Keratinocyte (primary cell): Measurements from ENCODE around the gene TMTC2. TPM values are rescaled to one million over a fixed set of nuclear protein-coding genes. Genes with fewer than 3 reads are reported as not detected.

Source experiments
- DNase-seq: peaks from one replicate; pipeline ENCODE4 v3.0.0-alpha.2; 2011; ENCODE audit warnings: low read depth, missing footprints, low spot score
- FAIRE-seq: peaks from 2 replicates; lab custom pipeline; 2011; peaks lifted over from hg19 to GRCh38; lab: Jason Lieb, UNC
- H2AFZ ChIP-seq: 2 replicates; pipeline ENCODE4 v1.6.0; 2012; ENCODE audit warnings: low read length, control low read depth, inconsistent platforms; ENCODE audit not compliant: control insufficient read depth
- H3K27ac ChIP-seq: 2 replicates; pipeline ENCODE4 v1.5.1; 2011; ENCODE audit warnings: low read length; ENCODE audit not compliant: control insufficient read depth, insufficient read depth
- H3K27me3 ChIP-seq: 3 replicates; pipeline ENCODE4 v1.6.0; 2011; ENCODE audit warnings: low read length; ENCODE audit not compliant: control insufficient read depth, insufficient read depth; ENCODE audit errors: extremely low read depth
- H3K36me3 ChIP-seq, 2 experiments: 2 replicates in 1 of 2; 3 replicates in 1 of 2; pipeline ENCODE4 v1.5.1; 2011; ENCODE audit warnings: low read length in 2 of 2, mild to moderate bottlenecking in 1 of 2; ENCODE audit not compliant: control insufficient read depth in 2 of 2, insufficient read depth in 2 of 2; ENCODE audit errors: extremely low read depth in 1 of 2
- H3K4me1 ChIP-seq: 3 replicates; pipeline ENCODE4 v1.5.1; 2011; ENCODE audit warnings: low read length; ENCODE audit not compliant: control insufficient read depth, insufficient read depth; ENCODE audit errors: extremely low read depth
- H3K4me2 ChIP-seq: 3 replicates; pipeline ENCODE4 v1.6.0; 2011; ENCODE audit warnings: low read depth, low read length; ENCODE audit not compliant: control insufficient read depth, insufficient read depth; ENCODE audit errors: extremely low read depth
- H3K4me3 ChIP-seq, 3 experiments: fragments of 200-600 bp in 1 of 3; sonication (generic) in 1 of 3; 2 replicates in 2 of 3; 3 replicates in 1 of 3; pipeline ENCODE4 v1.5.1; 2011 to 2016; ENCODE audit warnings: low read length in 3 of 3, mild to moderate bottlenecking in 3 of 3, control low read depth in 2 of 3, inconsistent platforms in 1 of 3, low read depth in 1 of 3, mixed read lengths in 1 of 3, mixed run types in 1 of 3, moderate library complexity in 1 of 3; ENCODE audit not compliant: control insufficient read depth in 2 of 3, insufficient read depth in 2 of 3; ENCODE audit errors: extremely low read depth in 1 of 3
- H3K79me2 ChIP-seq: 2 replicates; pipeline ENCODE4 v1.6.0; 2012; ENCODE audit warnings: low read length; ENCODE audit not compliant: control insufficient read depth, insufficient read depth
- H3K9ac ChIP-seq: 3 replicates; pipeline ENCODE4 v1.6.0; 2011; ENCODE audit warnings: low read length; ENCODE audit not compliant: control insufficient read depth, insufficient read depth; ENCODE audit errors: extremely low read depth
- H3K9me1 ChIP-seq: 3 replicates; pipeline ENCODE4 v1.6.0; 2011; ENCODE audit warnings: low read length; ENCODE audit not compliant: control insufficient read depth, insufficient read depth; ENCODE audit errors: extremely low read depth
- H3K9me3 ChIP-seq: 2 replicates; pipeline ENCODE4 v1.5.1; 2012; ENCODE audit warnings: low read depth, low read length; ENCODE audit not compliant: control insufficient read depth
- H4K20me1 ChIP-seq: 3 replicates; pipeline ENCODE4 v1.6.0; 2011; ENCODE audit warnings: low read length; ENCODE audit not compliant: control insufficient read depth, insufficient read depth; ENCODE audit errors: extremely low read depth
- EZH2 ChIP-seq: IDR thresholded peaks from one replicate; pipeline ENCODE4 v1.6.1; 2012; ENCODE audit warnings: inconsistent platforms, mild to moderate bottlenecking, low read length, moderate library complexity
- dilution Hi-C: fragments of 300-500 bp; cut with MboI; formaldehyde crosslinking; loops from one replicate; pipeline ENCODE4 v1.7.0; 2020; ENCODE audit warnings: low sequenced_read_pairs; ENCODE audit not compliant: extremely low pct_ligation_motif_present
- polyA plus RNA-seq, 5 experiments: library from polyadenylated mRNA; depleted of rRNA in 3 of 5; stranded (reverse) in 3 of 5; stranded (forward) in 1 of 5; unstranded in 1 of 5; fragments of >200 nt; gene quantifications; 1 replicate in 1 of 5; 2 replicates in 3 of 5; 3 replicates in 1 of 5; pipeline versions ENCODE4 v1.2.1 to v1.2.3, GENCODE V29; 2011 to 2012; ENCODE audit warnings: missing spikeins in 2 of 5, low read depth in 1 of 5, low replicate concordance in 1 of 5
- TF ChIP-seq, protein P1 (sequence below), 3 experiments: IDR thresholded peaks in 1 of 3; conservative IDR thresholded peaks in 1 of 3; optimal IDR thresholded peaks in 1 of 3; 2 replicates in 2 of 3; 3 replicates in 1 of 3; pipeline versions ENCODE3 to v1.5.1; 2011; ENCODE audit warnings: low read length in 3 of 3, mild to moderate bottlenecking in 3 of 3, moderate library complexity in 2 of 3, control low read depth in 1 of 3, inconsistent platforms in 1 of 3; ENCODE audit not compliant: insufficient read depth in 2 of 3; ENCODE audit errors: extremely low read depth in 1 of 3

Gene TMTC2
- polyA plus RNA-seq, 1 donor (not counting 4 experiments of a cell fraction or from before 2014, with no cell fraction given) = 3.8 TPM

DNA sequence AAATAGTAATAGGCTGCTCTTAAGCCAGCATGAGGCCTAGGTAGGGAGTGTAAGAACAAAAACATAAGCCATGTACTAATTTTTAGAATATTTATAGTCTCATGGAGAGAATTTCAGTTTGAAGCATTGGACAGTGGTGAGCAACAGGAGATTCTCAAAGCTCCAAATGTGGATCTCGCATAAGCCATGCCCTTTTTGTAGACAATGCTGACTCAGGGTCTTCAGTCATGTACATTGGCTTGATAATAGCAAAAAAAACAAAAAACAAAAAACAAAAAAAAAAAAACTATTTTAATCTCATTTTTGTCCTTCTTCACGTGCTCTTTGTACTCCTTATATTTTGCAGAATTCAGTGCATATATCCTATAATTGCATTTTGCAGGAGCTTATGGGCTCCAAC lies 402.9 kb downstream of the TMTC2 start:
- no peaks in the 10 kb centered on the region for H3K79me2 ChIP-seq
- H3K4me3 ChIP-seq = no peak overlapping the region
- DNase-seq = no peak
- H3K4me2 ChIP-seq = no peak overlapping the region
- H3K27me3 ChIP-seq = no peaks in the 10 kb centered on the region
- H3K9me3 ChIP-seq = no peaks in the 10 kb centered on the region
- dilution Hi-C loops = no loop called here
- no peak overlapping the region for H3K9ac ChIP-seq
- H3K36me3 ChIP-seq = no peaks in the 10 kb centered on the region
- no peaks in the 10 kb centered on the region for H3K9me1 ChIP-seq
- no peak for TF ChIP-seq EZH2
- TF ChIP-seq, protein P1, sequence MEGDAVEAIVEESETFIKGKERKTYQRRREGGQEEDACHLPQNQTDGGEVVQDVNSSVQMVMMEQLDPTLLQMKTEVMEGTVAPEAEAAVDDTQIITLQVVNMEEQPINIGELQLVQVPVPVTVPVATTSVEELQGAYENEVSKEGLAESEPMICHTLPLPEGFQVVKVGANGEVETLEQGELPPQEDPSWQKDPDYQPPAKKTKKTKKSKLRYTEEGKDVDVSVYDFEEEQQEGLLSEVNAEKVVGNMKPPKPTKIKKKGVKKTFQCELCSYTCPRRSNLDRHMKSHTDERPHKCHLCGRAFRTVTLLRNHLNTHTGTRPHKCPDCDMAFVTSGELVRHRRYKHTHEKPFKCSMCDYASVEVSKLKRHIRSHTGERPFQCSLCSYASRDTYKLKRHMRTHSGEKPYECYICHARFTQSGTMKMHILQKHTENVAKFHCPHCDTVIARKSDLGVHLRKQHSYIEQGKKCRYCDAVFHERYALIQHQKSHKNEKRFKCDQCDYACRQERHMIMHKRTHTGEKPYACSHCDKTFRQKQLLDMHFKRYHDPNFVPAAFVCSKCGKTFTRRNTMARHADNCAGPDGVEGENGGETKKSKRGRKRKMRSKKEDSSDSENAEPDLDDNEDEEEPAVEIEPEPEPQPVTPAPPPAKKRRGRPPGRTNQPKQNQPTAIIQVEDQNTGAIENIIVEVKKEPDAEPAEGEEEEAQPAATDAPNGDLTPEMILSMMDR (optimal IDR thresholded peaks at IDR 0.05 in 1 of 3, IDR thresholded peaks at IDR 0.05 in 1 of 3, conservative IDR thresholded peaks at IDR 0.05 in 1 of 3; ENCODE audit: extremely low read depth in 1 of 3, insufficient read depth in 2 of 3, low read length in 3 of 3) = no peak
- no peaks in the 10 kb centered on the region for H4K20me1 ChIP-seq
- FAIRE-seq = no peak
- H3K4me1 ChIP-seq = no peaks in the 10 kb centered on the region
- no peak overlapping the region for H3K27ac ChIP-seq
- no peak overlapping the region for H2AFZ ChIP-seq

DNA sequence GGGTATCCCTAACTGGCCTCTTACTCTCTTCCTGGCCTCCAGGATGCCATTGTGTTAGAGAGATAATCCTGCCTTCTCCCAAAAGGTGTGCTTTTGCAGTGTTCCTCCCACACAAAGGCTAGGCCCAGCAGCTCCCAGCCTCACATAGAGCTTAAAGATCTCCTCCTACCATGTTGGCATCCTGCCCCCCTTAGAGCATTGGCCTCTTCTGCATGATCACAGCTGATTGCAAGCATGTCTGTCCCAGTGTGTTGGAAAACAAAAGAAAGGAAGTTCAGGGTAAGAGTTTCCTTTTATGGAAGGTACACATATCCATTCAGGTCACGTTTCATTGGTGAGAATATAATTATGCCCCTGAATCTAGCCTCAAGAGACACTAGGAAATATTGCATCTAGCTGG lies 405.4 kb downstream of the TMTC2 start:
- Histone ChIP-seq H3K27me3 (no peaks in the 10 kb centered on the region), H4K20me1 (no peaks in the 10 kb centered on the region), H3K27ac (no peak overlapping the region), H3K4me3 (no peak overlapping the region), H3K4me1 (no peaks in the 10 kb centered on the region), H3K79me2 (no peaks in the 10 kb centered on the region), H3K9me1 (no peaks in the 10 kb centered on the region), H2AFZ (no peak overlapping the region), H3K9ac (no peak overlapping the region), H3K36me3 (no peaks in the 10 kb centered on the region), H3K4me2 (no peak overlapping the region), H3K9me3 (no peaks in the 10 kb centered on the region)
- DNase-seq (no peak), FAIRE-seq (no peak)
- TF ChIP-seq EZH2 = no peak
- TF ChIP-seq, protein P1 (optimal IDR thresholded peaks at IDR 0.05 in 1 of 3, IDR thresholded peaks at IDR 0.05 in 1 of 3, conservative IDR thresholded peaks at IDR 0.05 in 1 of 3; ENCODE audit: extremely low read depth in 1 of 3, insufficient read depth in 2 of 3, low read length in 3 of 3) = no peak
- dilution Hi-C loops = no loop called here
